NCI-H226 (cell line): Measurements from ENCODE around the gene MFNG.

Source experiments
- DNase-seq: peaks from one replicate; pipeline ENCODE4 v3.0.0-alpha.2; 2015

Gene MFNG

GRCh38 chr22:37492428-37493344, 6.5 kb upstream of the MFNG start:
- DNase-seq: peak; percentile 9

DNA sequence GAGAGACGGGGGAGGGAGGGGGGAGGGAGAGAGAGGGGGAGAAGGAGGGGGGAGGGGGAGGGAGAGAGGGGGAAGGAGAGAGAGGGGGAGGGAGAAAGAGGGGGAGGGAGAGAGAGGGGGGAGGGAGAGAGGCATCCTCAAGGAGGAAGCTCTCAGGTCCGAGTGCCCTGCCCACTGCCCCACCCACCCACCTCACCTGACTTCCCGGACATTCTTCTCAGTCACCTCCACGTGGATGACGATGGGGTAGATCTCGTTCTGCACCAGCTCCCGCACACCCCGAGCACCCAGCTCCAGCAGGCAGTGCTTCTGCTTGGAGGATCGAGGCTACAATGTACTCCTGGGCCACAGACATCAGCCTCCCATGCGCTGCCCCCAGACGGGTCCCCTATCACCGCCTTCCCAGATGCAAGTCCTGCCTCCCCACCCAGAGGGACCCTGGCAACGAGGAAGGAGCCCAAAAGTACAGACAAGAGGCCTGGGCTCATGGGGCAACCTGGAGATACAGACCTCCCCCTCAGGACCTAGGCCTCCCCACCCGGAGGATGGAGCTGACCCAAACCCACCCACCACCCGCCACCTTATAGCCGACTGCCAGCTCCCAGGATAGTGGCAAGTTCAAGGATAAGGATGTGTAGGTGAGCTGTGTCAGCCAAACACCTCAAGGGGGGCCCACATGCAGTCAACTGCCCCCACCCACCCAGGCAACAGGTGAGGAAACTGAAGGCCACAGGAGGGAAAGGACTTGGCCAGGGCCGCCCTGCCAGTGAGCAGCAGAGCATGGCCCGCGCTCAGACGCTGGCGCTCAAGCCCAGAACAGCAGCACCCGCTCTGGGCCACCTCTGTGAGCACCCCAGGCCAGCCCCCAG, 5.6 kb upstream of the MFNG start:
- no peak for DNase-seq

- DNase-seq: no peak
Observed at GRCh38 chr22:37491106-37491505, 4.9 kb upstream of the MFNG start.

DNA sequence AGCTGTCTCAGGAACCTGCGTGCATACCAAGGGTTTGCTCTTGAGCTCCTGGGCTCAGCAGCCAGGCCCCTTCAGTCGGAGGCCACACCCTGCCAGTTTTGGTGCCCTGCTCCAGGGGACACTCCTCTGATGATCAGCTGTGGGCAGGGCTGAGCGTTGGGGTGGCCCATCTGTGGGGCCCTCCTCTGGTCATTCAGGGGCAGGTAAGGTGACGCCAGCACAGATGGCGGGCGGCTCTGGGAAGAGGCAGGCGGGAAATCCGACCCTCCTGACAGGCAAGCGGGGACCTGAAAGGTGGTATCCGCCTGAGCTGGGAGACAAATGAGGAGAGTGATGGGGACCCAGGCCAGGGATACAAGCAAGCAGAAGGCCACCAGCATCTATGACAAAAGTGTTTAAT, 3.8 kb upstream of the MFNG start:
- no peak for DNase-seq

- no peak for DNase-seq
Observed at GRCh38 chr22:37488337-37489135, 2.4 kb upstream of the MFNG start.

GRCh38 chr22:37487571-37487970, 1.4 kb upstream of the MFNG start:
- DNase-seq: no peak

DNA sequence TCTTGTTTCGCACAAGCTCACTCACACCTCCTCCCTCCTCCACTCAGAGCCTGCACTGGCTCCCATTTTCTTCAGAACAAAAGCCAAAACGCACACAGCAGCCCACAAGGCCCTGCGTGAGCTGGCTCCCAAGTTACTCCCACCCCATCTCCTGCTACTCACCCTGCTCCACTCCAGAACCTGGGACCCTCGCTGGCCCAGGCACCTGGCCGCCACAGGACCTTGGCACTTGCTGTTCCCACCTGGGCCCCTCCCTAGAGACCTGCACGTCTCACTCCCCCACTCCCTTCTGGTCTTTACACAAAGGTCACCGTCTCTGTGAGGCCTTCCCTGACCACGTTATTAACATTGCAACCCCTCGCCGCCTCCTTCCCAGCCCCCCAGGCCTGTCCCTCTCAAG, 945 bp upstream of the MFNG start:
- DNase-seq: no peak

- no peak for DNase-seq
Observed at GRCh38 chr22:37485395-37486223, 575 bp downstream of the MFNG start.

DNA sequence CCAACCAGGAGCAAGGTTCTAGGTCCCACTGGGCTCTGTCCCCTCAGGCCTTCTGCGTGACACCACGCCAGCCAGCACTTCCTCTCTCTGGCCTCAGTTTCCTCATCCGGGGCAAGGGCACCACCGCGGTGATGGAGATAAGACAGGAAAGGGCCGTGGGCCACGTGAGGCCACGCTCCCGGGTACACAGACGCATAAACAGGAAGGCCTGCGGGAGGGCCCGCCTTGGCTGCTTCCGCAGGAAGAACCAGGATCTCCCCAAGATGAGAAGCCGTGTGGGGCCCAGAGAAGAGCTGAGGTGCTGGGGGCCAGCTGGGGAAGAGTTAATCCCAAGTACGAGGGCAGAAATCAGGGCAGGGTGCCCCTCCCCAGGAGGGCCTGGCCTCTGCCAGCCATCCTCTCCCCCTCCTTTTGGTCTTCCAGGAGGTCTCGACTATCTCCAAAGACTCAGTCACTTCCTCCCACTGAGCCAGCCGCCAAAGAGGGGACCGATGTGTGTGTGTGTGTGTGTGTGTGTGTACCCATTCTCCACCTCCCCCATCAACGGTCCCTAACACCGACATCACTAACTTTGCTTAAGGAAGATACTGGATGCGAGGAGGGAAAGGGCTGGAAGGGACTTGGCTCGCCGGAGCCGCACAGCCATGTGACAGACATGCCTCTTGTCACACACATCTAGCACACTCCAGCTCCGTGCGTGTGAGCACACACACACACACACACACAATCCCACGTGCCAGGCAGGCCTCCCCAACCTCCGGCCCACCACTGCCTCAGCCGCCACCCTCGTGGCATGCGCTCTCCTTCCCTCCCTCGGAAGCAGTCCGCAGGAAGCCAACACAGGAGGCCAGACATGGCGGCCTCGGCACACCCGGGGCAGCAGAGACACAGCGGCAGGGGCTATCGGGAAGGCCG, 1.4 kb downstream of the MFNG start:
- no peak for DNase-seq

- DNase-seq: no peak
Observed at GRCh38 chr22:37483050-37483449, 3.1 kb downstream of the MFNG start.

DNA sequence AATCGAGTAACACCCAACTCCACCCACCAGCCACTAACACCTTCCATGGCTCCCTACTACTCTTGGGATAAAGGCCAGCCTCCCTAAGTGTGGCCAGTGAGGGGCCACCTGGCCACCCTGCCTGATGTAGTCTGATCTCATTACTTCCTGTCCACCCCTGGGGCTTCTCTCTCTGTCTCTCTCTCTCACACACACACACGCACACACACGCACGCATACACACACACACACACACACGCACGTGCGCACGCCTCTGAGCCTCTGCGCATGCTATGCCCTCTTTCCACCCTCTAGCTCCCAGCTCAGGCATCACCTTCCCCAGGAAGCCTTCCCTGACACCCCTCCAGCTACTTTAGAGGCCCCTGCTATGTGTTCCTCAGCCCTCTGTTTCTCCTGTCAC, 3.9 kb downstream of the MFNG start:
- DNase-seq: no peak

- no peak for DNase-seq
Observed at GRCh38 chr22:37481347-37481907, 4.8 kb downstream of the MFNG start.

GRCh38 chr22:37480387-37481346, 5.5 kb downstream of the MFNG start:
- no peak for DNase-seq

DNA sequence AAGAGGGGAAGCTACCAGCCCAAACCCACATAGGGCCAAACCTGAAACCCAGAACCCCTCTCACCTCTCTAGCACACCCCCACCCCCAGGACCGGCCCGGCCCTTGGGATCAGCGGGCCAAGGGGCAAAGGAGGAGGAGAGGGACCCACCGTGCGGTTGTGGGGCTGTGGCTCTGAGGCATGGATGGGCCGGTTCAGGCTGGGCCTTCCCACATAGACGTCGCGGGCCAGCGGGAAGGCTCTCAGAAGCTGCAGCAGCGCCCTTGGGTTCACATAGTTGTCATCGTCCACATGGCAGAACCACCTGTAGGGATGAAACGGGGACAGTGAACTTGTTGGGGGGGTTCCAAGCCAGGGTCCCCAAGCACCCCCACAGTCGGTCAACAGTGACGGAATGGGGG, 7.0 kb downstream of the MFNG start:
- DNase-seq: no peak

DNA sequence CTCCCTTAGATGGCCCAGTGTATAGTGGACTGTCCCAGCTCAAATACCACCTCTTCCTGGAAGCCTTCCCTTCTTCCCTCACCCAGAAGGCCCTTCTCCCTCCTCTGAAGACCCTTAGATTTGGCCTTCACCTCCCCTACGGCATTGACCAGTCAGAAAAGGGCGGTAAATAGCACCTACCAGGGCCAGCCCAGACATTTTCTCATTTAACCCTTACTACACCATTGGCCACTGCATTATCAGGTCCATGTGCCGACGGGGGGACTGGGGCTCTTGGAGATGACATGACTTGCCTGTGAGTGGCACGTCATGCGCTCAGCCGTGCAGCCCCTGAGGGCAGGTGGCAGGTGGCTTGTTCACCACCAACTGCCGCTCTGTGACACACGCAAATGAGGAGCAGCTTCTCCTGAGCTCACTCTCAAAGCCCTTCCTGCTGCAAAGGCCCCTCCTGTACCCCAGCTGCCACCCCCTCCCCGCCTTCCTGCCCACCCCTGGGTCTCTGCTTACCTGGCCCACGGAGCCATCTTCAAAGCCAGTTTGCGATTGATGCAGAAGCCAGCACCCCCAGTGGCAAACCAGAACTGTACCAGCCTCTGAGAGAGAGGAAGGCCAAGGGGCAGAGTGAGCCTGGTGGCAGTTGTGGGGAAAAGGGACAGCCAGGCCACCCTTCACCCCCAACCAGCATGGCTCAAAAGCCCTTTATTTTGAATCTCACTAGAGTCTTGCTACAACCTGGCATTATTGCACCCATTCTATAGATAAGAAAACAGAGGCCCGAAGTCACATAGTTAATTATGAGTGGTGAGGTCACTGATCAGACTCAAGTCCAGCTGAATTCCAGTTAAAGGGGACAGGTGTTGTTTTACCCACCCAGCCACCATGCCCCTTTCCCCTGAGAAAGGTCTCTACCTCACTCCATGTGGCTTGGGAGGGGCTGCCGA, 9.5 kb downstream of the MFNG start:
- no peak for DNase-seq

- no peak for DNase-seq
Observed at GRCh38 chr22:37474447-37475090, 11.6 kb downstream of the MFNG start.

- no peak for DNase-seq
Observed at GRCh38 chr22:37473437-37473946, 12.7 kb downstream of the MFNG start.
